ENCODE measurements around the gene GCDH. TPM values are rescaled to one million over a fixed set of nuclear protein-coding genes. Genes with fewer than 3 reads are reported as not detected.

GCDH gene
- total RNA-seq, 1 donor from 2014 or later = 39.5 TPM

DNA sequence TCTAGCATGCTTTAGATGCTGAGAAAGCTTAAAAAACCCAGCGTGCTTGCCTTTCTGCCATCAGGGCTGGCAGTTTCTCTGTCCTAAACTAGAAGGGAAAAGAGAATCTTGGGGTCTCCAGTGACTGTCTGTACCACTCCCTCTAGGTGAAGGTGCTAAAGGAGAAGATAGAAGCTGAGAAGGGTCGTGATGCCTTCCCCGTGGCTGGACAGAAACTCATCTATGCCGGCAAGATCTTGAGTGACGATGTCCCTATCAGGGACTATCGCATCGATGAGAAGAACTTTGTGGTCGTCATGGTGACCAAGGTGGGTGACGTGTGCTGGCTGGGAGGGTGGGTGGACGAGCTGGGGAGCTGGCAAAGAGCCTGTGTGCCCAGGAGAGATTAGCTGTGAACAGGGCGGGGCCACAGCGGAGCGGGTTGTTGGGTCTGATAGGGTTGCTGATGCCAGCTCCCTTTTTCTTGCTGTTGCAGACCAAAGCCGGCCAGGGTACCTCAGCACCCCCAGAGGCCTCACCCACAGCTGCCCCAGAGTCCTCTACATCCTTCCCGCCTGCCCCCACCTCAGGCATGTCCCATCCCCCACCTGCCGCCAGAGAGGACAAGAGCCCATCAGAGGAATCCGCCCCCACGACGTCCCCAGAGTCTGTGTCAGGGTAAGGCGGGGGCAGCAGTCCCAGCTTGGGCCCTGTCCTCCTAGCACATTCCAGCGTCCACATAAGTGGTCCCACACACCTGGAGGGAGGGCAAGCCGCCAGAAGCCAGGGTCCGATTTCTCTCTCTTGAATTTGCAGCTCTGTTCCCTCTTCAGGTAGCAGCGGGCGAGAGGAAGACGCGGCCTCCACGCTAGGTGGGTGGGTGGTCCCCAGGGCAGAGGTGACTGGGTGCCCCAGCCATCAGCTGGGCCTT, 57.0 kb downstream of the GCDH start:
- H2AFZ ChIP-seq (replicated peaks) = no peak overlapping the region
- H3K4me2 ChIP-seq = no peak overlapping the region
- H3K27ac ChIP-seq = no peak overlapping the region
- Mint-ChIP-seq H3K4me3 (peak overlapping the region; percentile 50), H3K27ac (no peak overlapping the region), H3K4me1 (peaks cover 18% of the 10 kb centered on the region), H3K36me3 (peaks cover 33% of the 10 kb centered on the region), H3K27me3 (ENCODE audit: insufficient read depth, low read depth) (peaks cover 20% of the 10 kb centered on the region), H3K9me3 (no peaks in the 10 kb centered on the region)
- peaks cover 15% of the 10 kb centered on the region for H4K20me1 ChIP-seq (ENCODE audit: low read depth)
- no peak overlapping the region for H3K4me3 ChIP-seq
- TF ChIP-seq EZH2phosphoT487 (IDR thresholded peaks at IDR 0.05) (no peak), EZH2 (IDR thresholded peaks at IDR 0.05) (no peak)
- TF ChIP-seq, protein P1, sequence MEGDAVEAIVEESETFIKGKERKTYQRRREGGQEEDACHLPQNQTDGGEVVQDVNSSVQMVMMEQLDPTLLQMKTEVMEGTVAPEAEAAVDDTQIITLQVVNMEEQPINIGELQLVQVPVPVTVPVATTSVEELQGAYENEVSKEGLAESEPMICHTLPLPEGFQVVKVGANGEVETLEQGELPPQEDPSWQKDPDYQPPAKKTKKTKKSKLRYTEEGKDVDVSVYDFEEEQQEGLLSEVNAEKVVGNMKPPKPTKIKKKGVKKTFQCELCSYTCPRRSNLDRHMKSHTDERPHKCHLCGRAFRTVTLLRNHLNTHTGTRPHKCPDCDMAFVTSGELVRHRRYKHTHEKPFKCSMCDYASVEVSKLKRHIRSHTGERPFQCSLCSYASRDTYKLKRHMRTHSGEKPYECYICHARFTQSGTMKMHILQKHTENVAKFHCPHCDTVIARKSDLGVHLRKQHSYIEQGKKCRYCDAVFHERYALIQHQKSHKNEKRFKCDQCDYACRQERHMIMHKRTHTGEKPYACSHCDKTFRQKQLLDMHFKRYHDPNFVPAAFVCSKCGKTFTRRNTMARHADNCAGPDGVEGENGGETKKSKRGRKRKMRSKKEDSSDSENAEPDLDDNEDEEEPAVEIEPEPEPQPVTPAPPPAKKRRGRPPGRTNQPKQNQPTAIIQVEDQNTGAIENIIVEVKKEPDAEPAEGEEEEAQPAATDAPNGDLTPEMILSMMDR (IDR thresholded peaks at IDR 0.05) = no peak
- H3K4me1 ChIP-seq = peaks cover 4% of the 10 kb centered on the region
- no peaks in the 10 kb centered on the region for H3K9me3 ChIP-seq (ENCODE audit: low read depth)
- peaks cover 23% of the 10 kb centered on the region for H3K79me2 ChIP-seq (ENCODE audit: low read depth)
- peaks cover 54% of the 10 kb centered on the region for H3F3A ChIP-seq (ENCODE audit: low read depth)
- no peaks in the 10 kb centered on the region for H3K36me3 ChIP-seq
- no peaks in the 10 kb centered on the region for H3K27me3 ChIP-seq
- no peak overlapping the region for H3K9ac ChIP-seq
- DNase-seq (ENCODE audit: low spot score) = no peak

DNA sequence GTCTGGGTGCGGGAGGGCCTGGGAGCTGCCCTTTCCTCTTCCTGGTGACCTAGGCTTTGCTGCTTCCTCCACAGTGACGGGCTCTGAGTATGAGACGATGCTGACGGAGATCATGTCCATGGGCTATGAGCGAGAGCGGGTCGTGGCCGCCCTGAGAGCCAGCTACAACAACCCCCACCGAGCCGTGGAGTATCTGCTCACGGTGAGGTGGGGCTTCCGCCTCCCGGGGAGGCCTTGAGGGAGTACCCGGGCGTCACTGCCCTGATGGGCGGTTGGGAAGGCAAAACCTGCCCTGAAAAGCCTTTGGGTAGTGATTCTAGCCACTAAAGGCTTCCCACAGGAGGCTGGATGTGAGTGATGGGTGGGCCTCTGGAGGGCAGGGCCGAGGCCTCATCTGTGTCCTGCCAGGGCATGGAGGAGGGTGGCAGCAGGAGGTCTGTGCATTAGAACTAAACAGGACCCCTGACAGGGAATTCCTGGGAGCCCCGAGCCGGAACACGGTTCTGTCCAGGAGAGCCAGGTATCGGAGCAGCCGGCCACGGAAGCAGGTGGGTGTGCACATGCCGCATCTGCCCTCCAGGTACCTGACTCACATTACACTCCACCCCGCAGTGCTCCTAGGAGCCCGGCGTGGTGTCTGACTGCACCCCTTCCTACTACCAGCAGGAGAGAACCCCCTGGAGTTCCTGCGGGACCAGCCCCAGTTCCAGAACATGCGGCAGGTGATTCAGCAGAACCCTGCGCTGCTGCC, 57.8 kb downstream of the GCDH start:
- Mint-ChIP-seq H3K36me3 (peaks cover 28% of the 10 kb centered on the region), H3K27ac (no peak overlapping the region), H3K27me3 (ENCODE audit: insufficient read depth, low read depth) (peaks cover 17% of the 10 kb centered on the region), H3K9me3 (no peaks in the 10 kb centered on the region), H3K4me1 (peaks cover 12% of the 10 kb centered on the region), H3K4me3 (peak overlapping the region; percentile 50)
- Histone ChIP-seq H3F3A (ENCODE audit: low read depth) (peaks cover 53% of the 10 kb centered on the region), H3K4me1 (peaks cover 4% of the 10 kb centered on the region), H3K36me3 (no peaks in the 10 kb centered on the region), H3K4me3 (no peak overlapping the region), H3K27me3 (no peaks in the 10 kb centered on the region), H2AFZ (replicated peaks) (no peak overlapping the region), H3K79me2 (ENCODE audit: low read depth) (peaks cover 23% of the 10 kb centered on the region), H3K9me3 (ENCODE audit: low read depth) (no peaks in the 10 kb centered on the region), H4K20me1 (ENCODE audit: low read depth) (peaks cover 24% of the 10 kb centered on the region), H3K9ac (no peak overlapping the region), H3K4me2 (no peak overlapping the region), H3K27ac (no peak overlapping the region)
- DNase-seq (ENCODE audit: low spot score) = no peak
- TF ChIP-seq EZH2 (IDR thresholded peaks at IDR 0.05) (no peak), EZH2phosphoT487 (IDR thresholded peaks at IDR 0.05) (no peak)
- TF ChIP-seq, protein P1 (IDR thresholded peaks at IDR 0.05) = no peak

Small RNAs within 50 kb of the gene (microRNA-seq; reads per million reads assigned to microRNA genes)
- gene MIR5695 = not detected
- 1.1 reads per million for gene MIR6515
- not detected for gene MIR6794

Small RNAs within 50 kb of the gene (small RNA-seq; reads per million reads assigned to genes)
- gene MIR5695 = not detected
- gene MIR6515 = 0.32 reads per million, percentile 30 among the genes with 10 or more reads in this experiment
- not detected for gene MIR6794

Other genes starting within 250 kb of the GCDH start
- 35.8 and 73.6 TPM in 2 replicates for gene MAN2B1, start 224.4 kb upstream of the GCDH start, total RNA-seq (ENCODE audit: low replicate concordance)
- gene WDR83, start 224.4 kb upstream of the GCDH start, total RNA-seq (ENCODE audit: low replicate concordance) = 11.0 and 15.9 TPM in 2 replicates
- gene DHPS, start 209.3 kb upstream of the GCDH start, total RNA-seq (ENCODE audit: low replicate concordance) = 78.3 and 108 TPM in 2 replicates
- gene GNG14, start 203.2 kb upstream of the GCDH start, total RNA-seq (ENCODE audit: low replicate concordance) = not detected in 2 replicates
- 4.0 and 21.4 TPM in 2 replicates for gene FBXW9, start 194.5 kb upstream of the GCDH start, total RNA-seq (ENCODE audit: low replicate concordance)
- 58.1 and 87.4 TPM in 2 replicates for gene TNPO2, start 167.2 kb upstream of the GCDH start, total RNA-seq (ENCODE audit: low replicate concordance)
- gene TRIR, start 156.5 kb upstream of the GCDH start, total RNA-seq (ENCODE audit: low replicate concordance) = 105 and 194 TPM in 2 replicates
- gene GET3, start 153.7 kb upstream of the GCDH start, total RNA-seq (ENCODE audit: low replicate concordance) = 62.9 and 99.6 TPM in 2 replicates
- gene BEST2, start 139.4 kb upstream of the GCDH start, total RNA-seq (ENCODE audit: low replicate concordance) = not detected in 2 replicates
- gene HOOK2, start 115.6 kb upstream of the GCDH start, total RNA-seq (ENCODE audit: low replicate concordance) = 14.3 and 25.1 TPM in 2 replicates
- 1.5 and 12.6 TPM in 2 replicates for gene JUNB, start 99.7 kb upstream of the GCDH start, total RNA-seq (ENCODE audit: low replicate concordance)
- 463 and 727 TPM in 2 replicates for gene PRDX2, start 89.4 kb upstream of the GCDH start, total RNA-seq (ENCODE audit: low replicate concordance)
- gene THSD8, start 89.1 kb upstream of the GCDH start, total RNA-seq (ENCODE audit: low replicate concordance) = not detected in 2 replicates
- gene RNASEH2A, start 84.6 kb upstream of the GCDH start, total RNA-seq (ENCODE audit: low replicate concordance) = 60.3 and 61.3 TPM in 2 replicates
- gene RTBDN, start 56.6 kb upstream of the GCDH start, total RNA-seq (ENCODE audit: low replicate concordance) = 0.19 TPM in 1 of 2 replicates, not detected in the other
- gene MAST1, start 52.6 kb upstream of the GCDH start, total RNA-seq (ENCODE audit: low replicate concordance) = 8.3 and 13.3 TPM in 2 replicates
- 8.7 and 16.5 TPM in 2 replicates for gene DNASE2, start 9.7 kb upstream of the GCDH start, total RNA-seq (ENCODE audit: low replicate concordance)
- 0.43 and 0.64 TPM in 2 replicates for gene KLF1, start 4.0 kb upstream of the GCDH start, total RNA-seq (ENCODE audit: low replicate concordance)
- 1.8 and 6.4 TPM in 2 replicates for gene SYCE2, start 28.1 kb downstream of the GCDH start, total RNA-seq (ENCODE audit: low replicate concordance)
- 21.4 and 51.6 TPM in 2 replicates for gene FARSA, start 42.6 kb downstream of the GCDH start, total RNA-seq (ENCODE audit: low replicate concordance)
- 437 and 569 TPM in 2 replicates for gene CALR, start 47.4 kb downstream of the GCDH start, total RNA-seq (ENCODE audit: low replicate concordance)
- gene RAD23A, start 54.7 kb downstream of the GCDH start, total RNA-seq (ENCODE audit: low replicate concordance) = 37.7 and 54.9 TPM in 2 replicates
- gene GADD45GIP1, start 66.1 kb downstream of the GCDH start, total RNA-seq (ENCODE audit: low replicate concordance) = 17.1 and 42.2 TPM in 2 replicates
- gene DAND5, start 78.4 kb downstream of the GCDH start, total RNA-seq (ENCODE audit: low replicate concordance) = 0.06 and 0.07 TPM in 2 replicates
- 0.06 TPM in 2 replicates for gene NFIX, start 104.3 kb downstream of the GCDH start, total RNA-seq (ENCODE audit: low replicate concordance)
- 0.88 and 2.2 TPM in 2 replicates for gene LYL1, start 211.7 kb downstream of the GCDH start, total RNA-seq (ENCODE audit: low replicate concordance)
- gene TRMT1, start 225.6 kb downstream of the GCDH start, total RNA-seq (ENCODE audit: low replicate concordance) = 30.2 and 49.0 TPM in 2 replicates
- gene NACC1, start 227.1 kb downstream of the GCDH start, total RNA-seq (ENCODE audit: low replicate concordance) = 34.7 and 108 TPM in 2 replicates